ENCODE measurements around the gene GUSB.

GRCh38 chr7:65971021-65971420 lies 11.0 kb downstream of the GUSB start:
- TF ChIP-seq EZH2phosphoT487 (IDR thresholded peaks at IDR 0.05; ENCODE audit: low read length) (no peak), EZH2 (optimal IDR thresholded peaks at IDR 0.05; ENCODE audit: low read depth, low read length) (no peak)
- TF ChIP-seq, protein P1, sequence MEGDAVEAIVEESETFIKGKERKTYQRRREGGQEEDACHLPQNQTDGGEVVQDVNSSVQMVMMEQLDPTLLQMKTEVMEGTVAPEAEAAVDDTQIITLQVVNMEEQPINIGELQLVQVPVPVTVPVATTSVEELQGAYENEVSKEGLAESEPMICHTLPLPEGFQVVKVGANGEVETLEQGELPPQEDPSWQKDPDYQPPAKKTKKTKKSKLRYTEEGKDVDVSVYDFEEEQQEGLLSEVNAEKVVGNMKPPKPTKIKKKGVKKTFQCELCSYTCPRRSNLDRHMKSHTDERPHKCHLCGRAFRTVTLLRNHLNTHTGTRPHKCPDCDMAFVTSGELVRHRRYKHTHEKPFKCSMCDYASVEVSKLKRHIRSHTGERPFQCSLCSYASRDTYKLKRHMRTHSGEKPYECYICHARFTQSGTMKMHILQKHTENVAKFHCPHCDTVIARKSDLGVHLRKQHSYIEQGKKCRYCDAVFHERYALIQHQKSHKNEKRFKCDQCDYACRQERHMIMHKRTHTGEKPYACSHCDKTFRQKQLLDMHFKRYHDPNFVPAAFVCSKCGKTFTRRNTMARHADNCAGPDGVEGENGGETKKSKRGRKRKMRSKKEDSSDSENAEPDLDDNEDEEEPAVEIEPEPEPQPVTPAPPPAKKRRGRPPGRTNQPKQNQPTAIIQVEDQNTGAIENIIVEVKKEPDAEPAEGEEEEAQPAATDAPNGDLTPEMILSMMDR (IDR thresholded peaks at IDR 0.05; ENCODE audit: low read length) = no peak
